ENCODE data around the gene CSF2.

DNA sequence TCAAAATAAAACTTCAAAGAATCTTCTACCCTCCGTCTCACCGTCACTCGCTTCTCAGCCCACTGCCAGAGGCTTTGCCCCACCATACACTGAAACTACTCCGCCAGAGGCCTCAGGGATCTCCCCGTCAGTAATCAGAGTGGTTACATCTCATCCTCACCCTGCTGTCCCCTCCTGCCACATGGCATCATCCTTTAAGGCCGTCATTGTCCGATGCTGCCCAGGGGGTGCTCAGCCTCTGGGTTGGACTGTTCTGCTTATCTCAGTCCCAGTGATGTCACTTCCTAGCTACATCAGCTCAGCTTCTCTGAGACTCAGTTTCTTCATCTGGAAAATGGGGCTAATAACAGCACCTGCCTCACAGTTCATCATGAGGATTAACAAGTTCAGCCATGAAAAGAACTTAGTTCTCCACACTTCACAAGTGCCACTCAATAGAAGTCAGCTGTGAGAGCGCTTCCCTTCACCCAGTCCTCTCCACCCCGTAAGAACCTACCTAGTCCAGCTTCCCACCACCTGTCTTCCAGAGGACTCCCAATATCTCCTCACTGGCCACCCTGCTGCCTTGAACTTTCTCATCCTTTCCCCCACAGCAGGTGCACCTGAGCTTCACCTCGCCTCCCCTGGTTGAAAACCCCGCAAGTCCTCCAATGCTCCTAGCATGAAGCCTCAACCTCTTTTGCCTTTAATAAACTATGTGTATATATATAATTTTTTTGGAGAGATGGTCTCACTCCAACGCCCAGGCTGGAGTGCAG is 15.9 kb upstream of the CSF2 start:
- TF ChIP-seq CTCF (IDR thresholded peaks at IDR 0.05) (no peak), POLR2A (IDR thresholded peaks at IDR 0.05) (no peak)
